ENCODE data around the gene MFSD11. TPM values are rescaled to one million over a fixed set of nuclear protein-coding genes. Genes with fewer than 3 reads are reported as not detected.

The MFSD11 gene
- total and polyA plus RNA-seq, 9 donors: 9.6 to 26.2 (median 19.6) TPM

GRCh38 chr17:76713765-76714164, 24.2 kb upstream of the MFSD11 start:
- H3K4me3 ChIP-seq: no peak overlapping the region
- H3K4me1 ChIP-seq (ENCODE audit: insufficient read depth): peaks cover 6% of the 10 kb centered on the region
- intact Hi-C loops (cut with DNase I): loop anchor here in 2 of 4 donors (5.0 to 10.0 kb wide), 2 partner anchors 89 to 186 kb away; no protein-coding TSS in a partner anchor
- no peak overlapping the region for H3K27ac ChIP-seq
- no peaks in the 10 kb centered on the region for H3K9me3 ChIP-seq
- H3K36me3 ChIP-seq: no peaks in the 10 kb centered on the region
- peak in 1 of 5 donors; percentile 19 for DNase-seq
- WGBS, 3 donors: 91 to 94% (median 94%) methylated on average over 7 of the region's 7 CpGs
- H3K27me3 ChIP-seq: no peaks in the 10 kb centered on the region
- TF ChIP-seq CTCF (IDR thresholded peaks at IDR 0.05) (no peak), POLR2A (IDR thresholded peaks at IDR 0.05) (no peak), EP300 (IDR thresholded peaks at IDR 0.05) (no peak)

GRCh38 chr17:76714336-76714735, 23.6 kb upstream of the MFSD11 start:
- TF ChIP-seq EP300 (IDR thresholded peaks at IDR 0.05) (no peak), CTCF (IDR thresholded peaks at IDR 0.05) (no peak), POLR2A (IDR thresholded peaks at IDR 0.05) (no peak)
- Histone ChIP-seq H3K4me1 (ENCODE audit: insufficient read depth) (peaks cover 2% of the 10 kb centered on the region), H3K9me3 (no peaks in the 10 kb centered on the region), H3K36me3 (no peaks in the 10 kb centered on the region), H3K27me3 (no peaks in the 10 kb centered on the region), H3K27ac (no peak overlapping the region), H3K4me3 (no peak overlapping the region)
- WGBS, 3 donors: 67 to 77% (median 74%) methylated on average over 5 of the region's 5 CpGs
- intact Hi-C loops (cut with DNase I): loop anchor here in 2 of 4 donors (5.0 to 10.0 kb wide), 2 partner anchors 90 to 187 kb away; no protein-coding TSS in a partner anchor
- peak in 2 of 5 donors; percentile 36 to 45 for DNase-seq

- 22 to 25% (median 24%) methylated on average over 4 of the region's 4 CpGs for WGBS, 3 donors
- peak; percentile 76 to 89 (median 86) for DNase-seq
- intact Hi-C loops (cut with DNase I): loop anchor here in 3 of 4 donors (5.0 to 10.0 kb wide), 3 partner anchors 90 to 193 kb away; no protein-coding TSS in a partner anchor
Observed at GRCh38 chr17:76714822-76715495, 23.0 kb upstream of the MFSD11 start.

DNA sequence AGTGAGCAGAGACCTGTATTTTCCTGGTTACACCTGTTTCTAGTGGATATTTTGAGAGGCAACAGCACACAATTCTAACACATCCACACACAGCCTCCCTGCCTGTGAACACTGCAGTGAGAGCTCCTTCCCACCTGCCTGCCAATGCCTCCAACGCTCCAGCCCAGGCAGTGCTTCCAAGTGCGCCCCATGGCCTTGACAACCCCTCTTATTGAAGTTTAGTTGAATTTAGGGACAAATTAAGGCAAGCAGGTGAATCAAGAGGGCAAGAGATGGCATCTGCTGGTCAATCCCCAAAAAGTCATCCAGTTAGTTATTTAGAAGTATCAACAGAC, 22.5 kb upstream of the MFSD11 start:
- Histone ChIP-seq H3K27ac (no peak overlapping the region), H3K4me1 (ENCODE audit: insufficient read depth) (peaks cover 2% of the 10 kb centered on the region), H3K36me3 (no peaks in the 10 kb centered on the region), H3K9me3 (no peaks in the 10 kb centered on the region), H3K27me3 (no peaks in the 10 kb centered on the region), H3K4me3 (no peak overlapping the region)
- peak in 1 of 5 donors; percentile 35 for DNase-seq
- intact Hi-C loops (cut with DNase I): loop anchor here in 2 of 4 donors (5.0 to 10.0 kb wide), 2 partner anchors 91 to 193 kb away; no protein-coding TSS in a partner anchor
- TF ChIP-seq CTCF (IDR thresholded peaks at IDR 0.05): no peak
- no peak for TF ChIP-seq POLR2A (IDR thresholded peaks at IDR 0.05)
- TF ChIP-seq EP300 (IDR thresholded peaks at IDR 0.05): no peak
- WGBS, 3 donors: 70 to 84% (median 82%) methylated on average over 2 of the region's 2 CpGs

More at GRCh38 chr17:76714822-76715495, 23.0 kb upstream of the MFSD11 start:
- TF ChIP-seq CTCF (IDR thresholded peaks at IDR 0.05) (peak; percentile 75 to 86 (median 84)), POLR2A (IDR thresholded peaks at IDR 0.05) (no peak)
- Histone ChIP-seq H3K4me3 (no peak overlapping the region), H3K27ac (no peak overlapping the region), H3K36me3 (no peaks in the 10 kb centered on the region), H3K9me3 (no peaks in the 10 kb centered on the region), H3K27me3 (no peaks in the 10 kb centered on the region), H3K4me1 (ENCODE audit: insufficient read depth) (peaks cover 2% of the 10 kb centered on the region)
